HG03108 (cell line): Measurements from ENCODE around the gene LRRC73.
"Not testable (repeated sequence)": the region's sequence is repeated elsewhere in the genome, so short reads cannot be mapped to it uniquely, and the experiment has no call there.

Experiments used
- ATAC-seq: cut with Tn5 transposase; IDR thresholded peaks from one replicate; pipeline ENCODE4 v1.9.1; 2021; ENCODE audit warnings: moderate library complexity; ENCODE audit not compliant: unreplicated experiment

Gene LRRC73

GRCh38 chr6:43509984-43510826, at the start of gene LRRC73:
Gene LRRC73 (minus strand): TSS chr6:43510346. CDS start chr6:43509785, 561 bp downstream.
- peak; percentile 48 for ATAC-seq

GRCh38 chr6:43559328-43559727, 49.2 kb upstream of the LRRC73 start:
- ATAC-seq = no peak

GRCh38 chr6:43557620-43558019, 47.5 kb upstream of the LRRC73 start:
- ATAC-seq = not testable (repeated sequence)

GRCh38 chr6:43547222-43547621, 37.1 kb upstream of the LRRC73 start:
- no peak for ATAC-seq

- no peak for ATAC-seq
Measured at GRCh38 chr6:43544461-43544860, 34.3 kb upstream of the LRRC73 start.

- ATAC-seq = no peak
Measured at GRCh38 chr6:43541774-43542471, 31.8 kb upstream of the LRRC73 start.

- ATAC-seq = no peak
Measured at GRCh38 chr6:43540507-43540906, 30.4 kb upstream of the LRRC73 start.

GRCh38 chr6:43539409-43539808, 29.3 kb upstream of the LRRC73 start:
- ATAC-seq = not testable (repeated sequence)

GRCh38 chr6:43538986-43539385, 28.8 kb upstream of the LRRC73 start:
- not testable (repeated sequence) for ATAC-seq

GRCh38 chr6:43532201-43532600, 22.1 kb upstream of the LRRC73 start:
- no peak for ATAC-seq

- ATAC-seq = no peak
Measured at GRCh38 chr6:43524483-43524961, 14.4 kb upstream of the LRRC73 start.

- no peak for ATAC-seq
Measured at GRCh38 chr6:43523284-43523683, 13.1 kb upstream of the LRRC73 start.

GRCh38 chr6:43522547-43523261, 12.6 kb upstream of the LRRC73 start:
- ATAC-seq = no peak

- ATAC-seq = no peak
Measured at GRCh38 chr6:43521836-43522235, 11.7 kb upstream of the LRRC73 start.

GRCh38 chr6:43520097-43520496, 10.0 kb upstream of the LRRC73 start:
- ATAC-seq = no peak

- ATAC-seq = no peak
Measured at GRCh38 chr6:43517505-43518357, 7.6 kb upstream of the LRRC73 start.

- peak; percentile 87 for ATAC-seq
Measured at GRCh38 chr6:43516697-43517504, 6.8 kb upstream of the LRRC73 start, which contains the start of the genes POLR1C and YIPF3. Gene POLR1C (plus strand): TSS chr6:43517089. CDS start chr6:43517110, 21 bp downstream. Gene YIPF3 (minus strand): TSS chr6:43516926. CDS start chr6:43516807, 119 bp downstream.

GRCh38 chr6:43516367-43516696, 6.2 kb upstream of the LRRC73 start:
- ATAC-seq = no peak

GRCh38 chr6:43515808-43516207, 5.7 kb upstream of the LRRC73 start:
- ATAC-seq = no peak
